IMR-90 (cell line): ENCODE measurements around the gene AGAP2. TPM values are rescaled to one million over a fixed set of nuclear protein-coding genes. Genes with fewer than 3 reads are reported as not detected.

Experiments
- ATAC-seq: fragments of 200-7000 bp; cut with Tn5 transposase; 2 replicates; pipeline ENCODE4 v1.9.1; 2020; ENCODE audit warnings: low read depth, mild to moderate bottlenecking, moderate library complexity
- BruUV-seq: library from RNA; stranded (reverse); fragments of 400-500 nt; replicated peaks from 2 replicates; lab custom pipeline; 2021; lab: Mats Ljungman, UMichigan
- CTCF ChIA-PET: fragments of 300-600 bp; formaldehyde crosslinking; extraction: SDS; loops from one replicate; lab custom pipeline; 2021; ENCODE audit warnings: antibody characterized with exemption; lab: Yijun Ruan, JAX
- POLR2A ChIA-PET: fragments of 300-600 bp; sonication (Branson Sonifier 250); formaldehyde crosslinking; loops from one replicate; lab custom pipeline; 2022; ENCODE audit warnings: antibody characterized with exemption; ENCODE audit not compliant: unreplicated experiment; lab: Charles Lee
- DNase-seq: peaks from one replicate; pipeline ENCODE4 v3.0.0; 2013
- H2AFZ ChIP-seq: replicated peaks from 2 replicates; pipeline ENCODE3; 2013; ENCODE audit warnings: low read length, mild to moderate bottlenecking; ENCODE audit not compliant: poor library complexity
- H2AK5ac ChIP-seq: 2 replicates; pipeline ENCODE4 v1.6.1; 2013; ENCODE audit warnings: low read depth, low read length, inconsistent platforms
- H2AK9ac ChIP-seq: replicated peaks from 2 replicates; pipeline ENCODE3; 2013; ENCODE audit warnings: mild to moderate bottlenecking, low read depth, low read length, moderate library complexity; ENCODE audit not compliant: poor library complexity
- H2BK120ac ChIP-seq: 2 replicates; pipeline ENCODE4 v1.6.1; 2013; ENCODE audit warnings: low read depth, low read length, inconsistent platforms
- H2BK15ac ChIP-seq: 3 replicates; pipeline ENCODE4 v1.6.1; 2013; ENCODE audit warnings: low read depth, low read length, inconsistent platforms
- H2BK20ac ChIP-seq: 2 replicates; pipeline ENCODE4 v1.6.1; 2013; ENCODE audit warnings: low read depth, mild to moderate bottlenecking, inconsistent platforms, low read length, moderate library complexity
- H2BK5ac ChIP-seq: 2 replicates; pipeline ENCODE4 v1.6.1; 2013; ENCODE audit warnings: mild to moderate bottlenecking, low read depth, low read length, inconsistent platforms; ENCODE audit not compliant: poor library complexity, severe bottlenecking
- H3K14ac ChIP-seq: replicated peaks from 2 replicates; pipeline ENCODE4 v1.6.1; 2013; ENCODE audit warnings: low read depth, low read length, inconsistent platforms
- H3K18ac ChIP-seq: 2 replicates; pipeline ENCODE4 v1.6.1; 2013; ENCODE audit warnings: low read depth, low read length, control low read depth
- H3K23ac ChIP-seq: 2 replicates; pipeline ENCODE4 v1.6.1; 2013; ENCODE audit warnings: low read depth, low read length, inconsistent platforms
- H3K27ac ChIP-seq: 2 replicates; pipeline ENCODE4 v1.5.1; 2013; ENCODE audit warnings: mild to moderate bottlenecking, control low read depth, low read length; ENCODE audit not compliant: insufficient read depth
- H3K27me3 ChIP-seq: 2 replicates; pipeline ENCODE4 v1.6.1; 2013; ENCODE audit warnings: low read length; ENCODE audit not compliant: control insufficient read depth, insufficient read depth
- H3K36me3 ChIP-seq: 2 replicates; pipeline ENCODE4 v1.6.1; 2013; ENCODE audit warnings: low read length, mixed read lengths; ENCODE audit not compliant: control insufficient read depth, insufficient read depth
- H3K4ac ChIP-seq: 2 replicates; pipeline ENCODE4 v1.6.1; 2013; ENCODE audit warnings: low read depth, low read length, inconsistent platforms
- H3K4me1 ChIP-seq: 2 replicates; pipeline ENCODE4 v1.6.1; 2013; ENCODE audit warnings: low read length, mixed read lengths; ENCODE audit not compliant: control insufficient read depth, insufficient read depth
- H3K4me2 ChIP-seq: 2 replicates; pipeline ENCODE4 v1.6.1; 2013; ENCODE audit warnings: low read depth, mild to moderate bottlenecking, control low read depth, low read length, moderate library complexity
- H3K4me3 ChIP-seq: 2 replicates; pipeline ENCODE4 v1.5.1; 2013; ENCODE audit warnings: low read depth, mild to moderate bottlenecking, control low read depth, low read length, moderate library complexity; ENCODE audit not compliant: insufficient read depth
- H3K56ac ChIP-seq: 2 replicates; pipeline ENCODE4 v1.6.1; 2013; ENCODE audit warnings: low read length, inconsistent platforms; ENCODE audit not compliant: insufficient read depth; ENCODE audit errors: extremely low read depth
- H3K79me1 ChIP-seq, 2 experiments: 2 replicates each; pipeline ENCODE4 v1.6.1; 2013; ENCODE audit warnings: low read length in 2 of 2, inconsistent platforms in 1 of 2, low read depth in 1 of 2
- H3K9ac ChIP-seq: 2 replicates; pipeline ENCODE4 v1.6.1; 2013; ENCODE audit warnings: low read depth, low read length, control low read depth
- H3K9me1 ChIP-seq: 2 replicates; pipeline ENCODE4 v1.6.1; 2013; ENCODE audit warnings: low read length, inconsistent platforms; ENCODE audit not compliant: insufficient read depth
- H3K9me3 ChIP-seq: 2 replicates; pipeline ENCODE4 v1.6.1; 2013; ENCODE audit warnings: low read length; ENCODE audit not compliant: control insufficient read depth, insufficient read depth
- H4K20me1 ChIP-seq: 2 replicates; pipeline ENCODE4 v1.6.1; 2013; ENCODE audit warnings: low read length, inconsistent platforms; ENCODE audit not compliant: insufficient read depth
- H4K5ac ChIP-seq: 2 replicates; pipeline ENCODE4 v1.6.1; 2013; ENCODE audit warnings: mild to moderate bottlenecking, low read depth, low read length, control low read depth
- H4K8ac ChIP-seq, 2 experiments: 2 replicates each; pipeline ENCODE4 v1.6.1; 2013; ENCODE audit warnings: low read depth in 2 of 2, low read length in 2 of 2, control low read depth in 1 of 2, inconsistent platforms in 1 of 2
- H4K91ac ChIP-seq: 2 replicates; pipeline ENCODE4 v1.6.1; 2013; ENCODE audit warnings: low read depth, low read length, inconsistent platforms; ENCODE audit not compliant: insufficient read depth
- BHLHE40 ChIP-seq: fragments of 150-350 bp; IDR thresholded peaks from 2 replicates; pipeline ENCODE4 v1.6.1; 2016; ENCODE audit warnings: mild to moderate bottlenecking, low read depth, low read length
- CEBPB ChIP-seq: IDR thresholded peaks from 2 replicates; pipeline ENCODE4 v1.6.1; 2012; ENCODE audit warnings: low read depth, low read length, improper control_type of control experiment
- CHD1 ChIP-seq: IDR thresholded peaks from 2 replicates; pipeline ENCODE4 v1.6.1; 2012; ENCODE audit warnings: low read depth, low read length, improper control_type of control experiment
- CTCF ChIP-seq: conservative IDR thresholded peaks from 2 replicates; pipeline ENCODE4 v1.5.1; 2012; ENCODE audit warnings: mild to moderate bottlenecking, low read depth, low read length, improper control_type of control experiment
- ELK1 ChIP-seq: fragments of 150-350 bp; IDR thresholded peaks from 2 replicates; pipeline ENCODE4 v1.6.1; 2016; ENCODE audit warnings: low read depth, mild to moderate bottlenecking, low read length, moderate library complexity, borderline replicate concordance
- FOS ChIP-seq: fragments of 150-350 bp; IDR thresholded peaks from 2 replicates; pipeline ENCODE4 v1.6.1; 2016; ENCODE audit warnings: low read depth, low read length
- MAFK ChIP-seq: IDR thresholded peaks from 2 replicates; pipeline ENCODE4 v1.6.1; 2012; ENCODE audit warnings: low read depth, low read length, improper control_type of control experiment
- MAZ ChIP-seq: IDR thresholded peaks from 2 replicates; pipeline ENCODE4 v1.6.1; 2012; ENCODE audit warnings: low read depth, mild to moderate bottlenecking, low read length, improper control_type of control experiment, moderate library complexity, borderline replicate concordance
- MXI1 ChIP-seq: IDR thresholded peaks from 2 replicates; pipeline ENCODE4 v1.6.1; 2012; ENCODE audit warnings: low read depth, mild to moderate bottlenecking, low read length, moderate library complexity, borderline replicate concordance
- NFE2L2 ChIP-seq: fragments of 150-350 bp; IDR thresholded peaks from 2 replicates; pipeline ENCODE4 v1.6.1; 2016; ENCODE audit warnings: low read depth, mild to moderate bottlenecking, low read length
- POLR2A ChIP-seq: IDR thresholded peaks from 2 replicates; pipeline ENCODE4 v1.6.1; 2012; ENCODE audit warnings: mild to moderate bottlenecking, low read depth, low read length
- RFX5 ChIP-seq: IDR thresholded peaks from 2 replicates; pipeline ENCODE4 v1.8.0; 2012; ENCODE audit warnings: low read depth, mild to moderate bottlenecking, low read length, moderate library complexity
- SMC3 ChIP-seq: fragments of 150-350 bp; IDR thresholded peaks from 2 replicates; pipeline ENCODE4 v1.6.1; 2016; ENCODE audit warnings: low read depth, mild to moderate bottlenecking, antibody characterized with exemption, low read length, moderate library complexity
- USF2 ChIP-seq: fragments of 150-350 bp; IDR thresholded peaks from 2 replicates; pipeline ENCODE4 v1.6.1; 2017; ENCODE audit warnings: mild to moderate bottlenecking, antibody characterized with exemption, low read length, low read depth
- WGBS, 2 experiments: methylation state at CpG; one replicate each; pipeline versions ENCODE4 v1.1.5 to v1.1.7; 2013; ENCODE audit warnings: missing lambda C conversion rate in 2 of 2; ENCODE audit not compliant: insufficient read length in 1 of 2; ENCODE audit errors: extremely low coverage in 2 of 2; 5-methylcytosine and 5-hydroxymethylcytosine counted together
- dilution Hi-C: fragments of 300-500 bp; cut with HindIII; formaldehyde crosslinking; loops from one replicate; pipeline ENCODE4 v1.14.3; 2018; ENCODE audit warnings: low sequenced_read_pairs; ENCODE audit not compliant: unreplicated experiment
- in situ Hi-C: fragments of 300-500 bp; cut with MboI; formaldehyde crosslinking; loops from 3 replicates; pipeline ENCODE4 v1.14.3; 2019; ENCODE audit warnings: low sequenced_read_pairs, inconsistent platforms, mixed read lengths
- intact Hi-C: fragments of 100-400 bp; cut with micrococcal nuclease; formaldehyde crosslinking; loops from 2 replicates; pipeline ENCODE4 v1.10.0; 2022
- polyA plus RNA-seq, 3 experiments: library from polyadenylated mRNA; depleted of rRNA; stranded (reverse); fragments of >200 nt; gene quantifications; 2 replicates each; pipeline ENCODE4 v1.2.3, GENCODE V29; 2012; ENCODE audit warnings: low replicate concordance in 1 of 3
- total RNA-seq: library from RNA; depleted of rRNA; stranded (reverse); fragments of >200 nt; gene quantifications from 2 replicates; pipeline ENCODE4 v1.2.3, GENCODE V29; 2012

AGAP2 gene
- total and polyA plus RNA-seq, 2 of the 4 experiments (the other 2 are of a cell fraction): 0.03 to 0.18 TPM

GRCh38 chr12:57755454-57756372 is 17.2 kb upstream of the AGAP2 start:
- H3K4me2 ChIP-seq: peak overlapping the region; percentile 81
- H3K4me1 ChIP-seq: peaks cover 7% of the 10 kb centered on the region
- H4K91ac ChIP-seq: no peak overlapping the region
- H3K27ac ChIP-seq: no peak overlapping the region; the same call in 1 of the 2 replicates
- H4K5ac ChIP-seq: no peak overlapping the region
- H2BK15ac ChIP-seq: no peak overlapping the region
- WGBS, 2 experiments: 1% methylated on average over 41 of the region's 76 CpGs; no CpG with 5 or more reads in 1 of the 2 experiments
- H2BK20ac ChIP-seq: no peak overlapping the region
- DNase-seq (no peak), ATAC-seq (no peak)
- no peaks in the 10 kb centered on the region for H3K9me3 ChIP-seq
- dilution Hi-C loops: no loop called here
- ChIA-PET POLR2A (no interaction called here), CTCF (interaction anchor here (0.6 kb wide), 1 partner anchor 11 kb away, joined by 3 read pairs; the partner anchor contains the start of gene CYP27B1)
- no peak overlapping the region for H3K14ac ChIP-seq
- no peak overlapping the region for H2AK5ac ChIP-seq
- no TSS peak for BruUV-seq
- H3K9ac ChIP-seq: peak overlapping the region; percentile 28; the same call in 1 of the 2 replicates
- H2AK9ac ChIP-seq: peak overlapping the region; percentile 3
- H4K20me1 ChIP-seq: peaks cover 1% of the 10 kb centered on the region; the same call in 1 of the 2 replicates
- in situ Hi-C loops: no loop called here
- H2BK120ac ChIP-seq: no peak overlapping the region
- H4K8ac ChIP-seq: no peak overlapping the region
- peaks cover 10% of the 10 kb centered on the region for H3K27me3 ChIP-seq
- no peak overlapping the region; the same call in 1 of the 2 replicates for H3K23ac ChIP-seq
- peak overlapping the region; percentile 82 for H2AFZ ChIP-seq
- H3K36me3 ChIP-seq: peaks cover 13% of the 10 kb centered on the region
- intact Hi-C loops: no loop called here
- H3K4ac ChIP-seq: no peak overlapping the region
- peaks cover 9 to 18% of the 10 kb centered on the region in 2 experiments; a peak in 3 of 4 replicates for H3K79me1 ChIP-seq
- H3K18ac ChIP-seq: no peak overlapping the region
- H3K4me3 ChIP-seq: peak overlapping the region; percentile 59
- H2BK5ac ChIP-seq: no peak overlapping the region
- H3K9me1 ChIP-seq: peaks cover 10% of the 10 kb centered on the region
- no peak overlapping the region for H3K56ac ChIP-seq
- TF ChIP-seq MAFK: no peak
- TF ChIP-seq USF2: no peak
- TF ChIP-seq ELK1: no peak
- no peak for TF ChIP-seq NFE2L2
- no peak for TF ChIP-seq RFX5
- TF ChIP-seq CHD1: no peak
- no peak for TF ChIP-seq SMC3
- no peak for TF ChIP-seq FOS
- TF ChIP-seq CEBPB: no peak
- TF ChIP-seq CTCF: no peak
- TF ChIP-seq MAZ: no peak
- TF ChIP-seq BHLHE40: no peak
- TF ChIP-seq MXI1: no peak
- TF ChIP-seq POLR2A: no peak
